ENCODE results near the gene MED14. TPM values are rescaled to one million over a fixed set of nuclear protein-coding genes. Genes with fewer than 3 reads are reported as not detected.

MED14 gene
- total and polyA plus RNA-seq, 10 donors: 6.9 to 63.9 (median 47.0) TPM

DNA sequence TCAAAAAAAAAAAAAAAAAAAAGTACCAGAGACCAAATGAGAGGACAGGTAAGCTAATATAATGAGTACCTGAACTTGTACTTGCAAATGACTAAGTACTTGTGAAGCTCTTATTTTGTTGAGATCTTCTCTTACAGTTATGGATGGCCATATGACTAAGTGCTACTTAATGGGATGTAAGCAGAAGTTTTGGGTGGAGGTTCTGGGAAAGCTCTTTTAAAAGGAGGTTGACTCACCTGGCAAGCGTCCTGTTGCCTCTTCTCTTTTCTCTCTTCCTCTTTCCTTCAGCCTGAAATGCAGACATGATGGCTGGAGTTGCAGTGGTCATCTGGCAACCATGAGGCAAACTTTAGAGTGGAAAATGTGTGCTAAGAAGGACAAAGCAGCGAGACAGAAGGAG, 36.9 kb upstream of the MED14 start:
- intact Hi-C loops (cut with DNase I; ENCODE audit: low total_unique reads): no loop called here
- no peaks in the 10 kb centered on the region for H3K36me3 ChIP-seq
- H3K4me1 ChIP-seq: no peaks in the 10 kb centered on the region
- H3K27me3 ChIP-seq (replicated peaks in 1 of 7): peaks cover 0 to 2% (median 0%) of the 10 kb centered on the region in 7 donors
- no peaks in the 10 kb centered on the region for H3K9me3 ChIP-seq
- WGBS, 5 donors: 50 to 73% (median 56%) methylated on average over 2 of the region's 2 CpGs
- no peak overlapping the region for H3K4me3 ChIP-seq
- DNase-seq: no peak
- TF ChIP-seq POLR2A (IDR thresholded peaks at IDR 0.05): no peak
- TF ChIP-seq, protein P1, sequence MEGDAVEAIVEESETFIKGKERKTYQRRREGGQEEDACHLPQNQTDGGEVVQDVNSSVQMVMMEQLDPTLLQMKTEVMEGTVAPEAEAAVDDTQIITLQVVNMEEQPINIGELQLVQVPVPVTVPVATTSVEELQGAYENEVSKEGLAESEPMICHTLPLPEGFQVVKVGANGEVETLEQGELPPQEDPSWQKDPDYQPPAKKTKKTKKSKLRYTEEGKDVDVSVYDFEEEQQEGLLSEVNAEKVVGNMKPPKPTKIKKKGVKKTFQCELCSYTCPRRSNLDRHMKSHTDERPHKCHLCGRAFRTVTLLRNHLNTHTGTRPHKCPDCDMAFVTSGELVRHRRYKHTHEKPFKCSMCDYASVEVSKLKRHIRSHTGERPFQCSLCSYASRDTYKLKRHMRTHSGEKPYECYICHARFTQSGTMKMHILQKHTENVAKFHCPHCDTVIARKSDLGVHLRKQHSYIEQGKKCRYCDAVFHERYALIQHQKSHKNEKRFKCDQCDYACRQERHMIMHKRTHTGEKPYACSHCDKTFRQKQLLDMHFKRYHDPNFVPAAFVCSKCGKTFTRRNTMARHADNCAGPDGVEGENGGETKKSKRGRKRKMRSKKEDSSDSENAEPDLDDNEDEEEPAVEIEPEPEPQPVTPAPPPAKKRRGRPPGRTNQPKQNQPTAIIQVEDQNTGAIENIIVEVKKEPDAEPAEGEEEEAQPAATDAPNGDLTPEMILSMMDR (IDR thresholded peaks at IDR 0.05 in 8 of 11, conservative IDR thresholded peaks at IDR 0.05 in 3 of 11): no peak
- no peak for TF ChIP-seq POLR2AphosphoS5 (IDR thresholded peaks at IDR 0.05)
- no peak overlapping the region for H3K27ac ChIP-seq

DNA sequence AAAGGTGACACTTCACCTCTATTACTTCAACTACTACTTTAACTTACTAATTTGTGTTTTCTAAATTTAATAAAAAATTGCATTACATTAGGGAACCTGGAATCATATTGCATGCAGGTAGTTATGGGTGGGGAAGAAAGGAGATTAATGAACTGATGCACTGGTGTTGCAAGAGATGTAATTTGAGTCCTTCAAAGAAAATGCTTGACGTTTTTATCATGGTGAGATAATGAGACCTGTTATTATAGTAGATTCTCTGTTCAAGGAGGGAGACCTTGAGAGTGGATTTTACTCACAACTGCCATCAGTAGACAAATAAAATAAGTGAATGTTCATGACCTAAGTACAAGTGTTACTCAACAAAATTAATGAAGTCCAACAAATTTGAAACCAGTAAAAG, 26.4 kb upstream of the MED14 start:
- H3K27me3 ChIP-seq (replicated peaks in 1 of 7): peaks cover 0 to 14% (median 0%) of the 10 kb centered on the region in 7 donors
- TF ChIP-seq POLR2AphosphoS5 (IDR thresholded peaks at IDR 0.05) (no peak), POLR2A (IDR thresholded peaks at IDR 0.05) (no peak)
- TF ChIP-seq, protein P1 (IDR thresholded peaks at IDR 0.05 in 8 of 11, conservative IDR thresholded peaks at IDR 0.05 in 3 of 11): no peak
- no peak overlapping the region for H3K27ac ChIP-seq
- H3K4me1 ChIP-seq: no peaks in the 10 kb centered on the region
- no peak for DNase-seq
- H3K36me3 ChIP-seq: no peaks in the 10 kb centered on the region
- H3K4me3 ChIP-seq: no peak overlapping the region
- 38 to 93% (median 70%) methylated on average over 1 of the region's 1 CpG for WGBS, 5 donors
- intact Hi-C loops (cut with DNase I; ENCODE audit: low total_unique reads): no loop called here
- H3K9me3 ChIP-seq: no peaks in the 10 kb centered on the region

DNA sequence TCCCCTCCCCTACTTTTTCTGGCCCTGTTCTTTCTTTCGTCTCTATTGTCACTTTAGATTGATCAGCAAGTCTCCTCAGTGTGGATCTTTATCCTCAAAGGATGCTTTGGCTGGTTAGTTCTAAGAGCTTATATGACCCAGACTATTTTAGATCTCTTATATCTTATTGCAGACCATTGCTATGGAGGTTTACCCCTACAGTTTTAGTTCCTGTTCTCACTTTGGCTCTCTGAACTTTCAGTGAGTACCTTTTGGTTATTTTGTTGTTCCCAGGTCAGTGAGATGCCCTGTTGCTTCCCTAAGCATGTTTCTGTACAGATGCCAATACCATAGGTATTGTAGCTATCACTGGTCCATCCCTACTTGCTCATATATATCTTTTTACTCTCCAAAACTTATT, 24.0 kb upstream of the MED14 start:
- intact Hi-C loops (cut with DNase I; ENCODE audit: low total_unique reads): no loop called here
- TF ChIP-seq, protein P1 (IDR thresholded peaks at IDR 0.05 in 8 of 11, conservative IDR thresholded peaks at IDR 0.05 in 3 of 11): no peak
- TF ChIP-seq POLR2AphosphoS5 (IDR thresholded peaks at IDR 0.05) (no peak), POLR2A (IDR thresholded peaks at IDR 0.05) (no peak)
- Histone ChIP-seq H3K4me3 (no peak overlapping the region), H3K9me3 (no peaks in the 10 kb centered on the region), H3K27ac (no peak overlapping the region), H3K36me3 (no peaks in the 10 kb centered on the region), H3K4me1 (no peaks in the 10 kb centered on the region), H3K27me3 (replicated peaks in 1 of 7) (peaks cover 0 to 27% (median 3%) of the 10 kb centered on the region in 7 donors)
- WGBS, 5 donors: 64 to 90% (median 77%) methylated on average over 1 of the region's 1 CpG
- DNase-seq: no peak

DNA sequence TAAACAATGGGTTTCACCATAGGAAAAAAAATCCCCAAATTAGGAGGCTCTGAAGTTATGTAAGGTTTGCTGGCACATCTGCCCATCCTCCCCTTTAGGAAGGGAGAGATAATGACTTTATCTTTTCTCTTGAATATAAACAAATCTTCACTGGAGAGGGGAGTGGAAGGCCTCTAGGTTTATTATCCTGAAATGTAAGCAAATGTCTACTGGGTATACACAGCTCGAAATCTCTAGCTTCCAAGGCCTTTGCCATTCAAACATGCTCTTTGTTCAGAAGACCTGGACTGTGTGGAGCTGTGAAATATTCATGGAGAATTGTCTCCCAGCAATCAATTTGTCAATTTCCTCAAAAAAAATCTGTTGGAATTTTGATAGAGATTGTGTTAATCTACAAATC, 21.7 kb upstream of the MED14 start:
- H3K4me3 ChIP-seq: no peak overlapping the region
- no peaks in the 10 kb centered on the region for H3K36me3 ChIP-seq
- H3K27ac ChIP-seq: no peak overlapping the region
- intact Hi-C loops (cut with DNase I; ENCODE audit: low total_unique reads): no loop called here
- H3K9me3 ChIP-seq: peaks cover 0 to 8% (median 0%) of the 10 kb centered on the region in 8 donors
- DNase-seq: no peak
- TF ChIP-seq, protein P1 (IDR thresholded peaks at IDR 0.05 in 8 of 11, conservative IDR thresholded peaks at IDR 0.05 in 3 of 11): no peak
- no peak for TF ChIP-seq POLR2AphosphoS5 (IDR thresholded peaks at IDR 0.05)
- TF ChIP-seq POLR2A (IDR thresholded peaks at IDR 0.05): no peak
- H3K4me1 ChIP-seq: no peaks in the 10 kb centered on the region
- peaks cover 0 to 18% (median 1%) of the 10 kb centered on the region in 7 donors for H3K27me3 ChIP-seq (replicated peaks in 1 of 7)
- WGBS, 5 donors: 55 to 81% (median 72%) methylated on average over 1 of the region's 1 CpG

Data from spleen (tissue), 11 donors.